Measurements from ENCODE around the gene CASZ1. TPM values are rescaled to one million over a fixed set of nuclear protein-coding genes. Genes with fewer than 3 reads are reported as not detected.

CASZ1 gene
- polyA plus RNA-seq (2013, experiment 1 of 4): 21.8 TPM
- polyA plus RNA-seq (2013, experiment 2 of 4): 15.3 TPM
- 20.4 TPM for polyA plus RNA-seq (2013, experiment 3 of 4)
- polyA plus RNA-seq (2013, experiment 4 of 4): 21.6 TPM

- Histone ChIP-seq H3K9me3 (ENCODE audit: control insufficient read depth, low read length) (no peaks in the 10 kb centered on the region), H3K27ac (ENCODE audit: insufficient read depth, low read depth, low read length, poor library complexity, severe bottlenecking) (no peak within 1 kb of the TSS), H3K36me3 (ENCODE audit: control insufficient read depth, insufficient read depth, low read length) (no peaks in the 10 kb centered on the region), H3K4me1 (ENCODE audit: control insufficient read depth, insufficient read depth, low read length) (peaks cover 28% of the 10 kb centered on the region), H3K27me3 (ENCODE audit: control insufficient read depth, insufficient read depth, low read length, poor library complexity, severe bottlenecking) (peaks cover 40% of the 10 kb centered on the region), H3K4me3 (ENCODE audit: insufficient read depth, low read depth, low read length) (peak within 1 kb of the TSS; percentile 62)
- WGBS, 2 experiments: 0% methylated on average over 86 of the region's 88 CpGs
These were observed at the start of gene CASZ1 for GRCh38 chr1:10796029-10796944. Gene CASZ1 (minus strand): TSS chr1:10796646. CDS start chr1:10693889, 102,757 bp downstream.

- H3K36me3 ChIP-seq (ENCODE audit: control insufficient read depth, insufficient read depth, low read length): no peaks in the 10 kb centered on the region
- peaks cover 4% of the 10 kb centered on the region for H3K4me1 ChIP-seq (ENCODE audit: control insufficient read depth, insufficient read depth, low read length)
- 93 to 96% methylated on average over 2 of the region's 2 CpGs for WGBS, 2 experiments
- no peak overlapping the region for H3K4me3 ChIP-seq (ENCODE audit: insufficient read depth, low read depth, low read length)
- H3K9me3 ChIP-seq (ENCODE audit: control insufficient read depth, low read length): no peaks in the 10 kb centered on the region
- H3K27me3 ChIP-seq (ENCODE audit: control insufficient read depth, insufficient read depth, low read length, poor library complexity, severe bottlenecking): no peaks in the 10 kb centered on the region
- no peak overlapping the region for H3K27ac ChIP-seq (ENCODE audit: insufficient read depth, low read depth, low read length, poor library complexity, severe bottlenecking)
These were observed 47.3 kb upstream of the CASZ1 start for GRCh38 chr1:10843697-10844096.

GRCh38 chr1:10841118-10841517 lies 44.7 kb upstream of the CASZ1 start:
- H3K27me3 ChIP-seq (ENCODE audit: control insufficient read depth, insufficient read depth, low read length, poor library complexity, severe bottlenecking): no peaks in the 10 kb centered on the region
- WGBS, 2 experiments: 91 to 92% methylated on average over 13 of the region's 13 CpGs

GRCh38 chr1:10839188-10839770 lies 42.8 kb upstream of the CASZ1 start:
- H3K4me1 ChIP-seq (ENCODE audit: control insufficient read depth, insufficient read depth, low read length): peaks cover 20% of the 10 kb centered on the region
- H3K4me3 ChIP-seq (ENCODE audit: insufficient read depth, low read depth, low read length): no peak overlapping the region
- H3K27ac ChIP-seq (ENCODE audit: insufficient read depth, low read depth, low read length, poor library complexity, severe bottlenecking): no peak overlapping the region
- no peaks in the 10 kb centered on the region for H3K36me3 ChIP-seq (ENCODE audit: control insufficient read depth, insufficient read depth, low read length)
- no peaks in the 10 kb centered on the region for H3K9me3 ChIP-seq (ENCODE audit: control insufficient read depth, low read length)
- 81 to 83% methylated on average over 9 of the region's 9 CpGs for WGBS, 2 experiments
- peaks cover 7% of the 10 kb centered on the region for H3K27me3 ChIP-seq (ENCODE audit: control insufficient read depth, insufficient read depth, low read length, poor library complexity, severe bottlenecking)

More at GRCh38 chr1:10841118-10841517, 44.7 kb upstream of the CASZ1 start:
- Histone ChIP-seq H3K36me3 (ENCODE audit: control insufficient read depth, insufficient read depth, low read length) (no peaks in the 10 kb centered on the region), H3K27ac (ENCODE audit: insufficient read depth, low read depth, low read length, poor library complexity, severe bottlenecking) (no peak overlapping the region), H3K9me3 (ENCODE audit: control insufficient read depth, low read length) (no peaks in the 10 kb centered on the region), H3K4me3 (ENCODE audit: insufficient read depth, low read depth, low read length) (no peak overlapping the region), H3K4me1 (ENCODE audit: control insufficient read depth, insufficient read depth, low read length) (peaks cover 11% of the 10 kb centered on the region)

- WGBS, 2 experiments: 86% methylated on average over 11 of the region's 11 CpGs
- no peak overlapping the region for H3K4me3 ChIP-seq (ENCODE audit: insufficient read depth, low read depth, low read length)
- peaks cover 7% of the 10 kb centered on the region for H3K27me3 ChIP-seq (ENCODE audit: control insufficient read depth, insufficient read depth, low read length, poor library complexity, severe bottlenecking)
- no peaks in the 10 kb centered on the region for H3K36me3 ChIP-seq (ENCODE audit: control insufficient read depth, insufficient read depth, low read length)
- H3K9me3 ChIP-seq (ENCODE audit: control insufficient read depth, low read length): no peaks in the 10 kb centered on the region
- peaks cover 20% of the 10 kb centered on the region for H3K4me1 ChIP-seq (ENCODE audit: control insufficient read depth, insufficient read depth, low read length)
- no peak overlapping the region for H3K27ac ChIP-seq (ENCODE audit: insufficient read depth, low read depth, low read length, poor library complexity, severe bottlenecking)
These were observed 42.1 kb upstream of the CASZ1 start for GRCh38 chr1:10838541-10838940.

GRCh38 chr1:10836726-10837125 lies 40.3 kb upstream of the CASZ1 start:
- 82 to 86% methylated on average over 11 of the region's 11 CpGs for WGBS, 2 experiments
- Histone ChIP-seq H3K36me3 (ENCODE audit: control insufficient read depth, insufficient read depth, low read length) (no peaks in the 10 kb centered on the region), H3K27ac (ENCODE audit: insufficient read depth, low read depth, low read length, poor library complexity, severe bottlenecking) (no peak overlapping the region), H3K27me3 (ENCODE audit: control insufficient read depth, insufficient read depth, low read length, poor library complexity, severe bottlenecking) (peaks cover 7% of the 10 kb centered on the region), H3K9me3 (ENCODE audit: control insufficient read depth, low read length) (no peaks in the 10 kb centered on the region), H3K4me3 (ENCODE audit: insufficient read depth, low read depth, low read length) (no peak overlapping the region), H3K4me1 (ENCODE audit: control insufficient read depth, insufficient read depth, low read length) (peaks cover 20% of the 10 kb centered on the region)

GRCh38 chr1:10835822-10836421 lies 39.5 kb upstream of the CASZ1 start:
- peaks cover 20% of the 10 kb centered on the region for H3K4me1 ChIP-seq (ENCODE audit: control insufficient read depth, insufficient read depth, low read length)
- 12% methylated on average over 31 of the region's 31 CpGs for WGBS, 2 experiments
- peak overlapping the region; percentile 58 for H3K27ac ChIP-seq (ENCODE audit: insufficient read depth, low read depth, low read length, poor library complexity, severe bottlenecking)
- no peak overlapping the region for H3K4me3 ChIP-seq (ENCODE audit: insufficient read depth, low read depth, low read length)
- H3K36me3 ChIP-seq (ENCODE audit: control insufficient read depth, insufficient read depth, low read length): no peaks in the 10 kb centered on the region
- peaks cover 7% of the 10 kb centered on the region for H3K27me3 ChIP-seq (ENCODE audit: control insufficient read depth, insufficient read depth, low read length, poor library complexity, severe bottlenecking)
- H3K9me3 ChIP-seq (ENCODE audit: control insufficient read depth, low read length): no peaks in the 10 kb centered on the region

- Histone ChIP-seq H3K27ac (ENCODE audit: insufficient read depth, low read depth, low read length, poor library complexity, severe bottlenecking) (peak overlapping the region; percentile 58), H3K4me3 (ENCODE audit: insufficient read depth, low read depth, low read length) (no peak overlapping the region), H3K27me3 (ENCODE audit: control insufficient read depth, insufficient read depth, low read length, poor library complexity, severe bottlenecking) (peaks cover 7% of the 10 kb centered on the region), H3K9me3 (ENCODE audit: control insufficient read depth, low read length) (no peaks in the 10 kb centered on the region), H3K4me1 (ENCODE audit: control insufficient read depth, insufficient read depth, low read length) (peaks cover 23% of the 10 kb centered on the region), H3K36me3 (ENCODE audit: control insufficient read depth, insufficient read depth, low read length) (no peaks in the 10 kb centered on the region)
- WGBS, 2 experiments: 5% methylated on average over 12 of the region's 12 CpGs
These were observed 39.0 kb upstream of the CASZ1 start for GRCh38 chr1:10835421-10835820.

- H3K4me3 ChIP-seq (ENCODE audit: insufficient read depth, low read depth, low read length): no peak overlapping the region
- WGBS, 2 experiments: 23 to 25% methylated on average over 16 of the region's 16 CpGs
These were observed 38.4 kb upstream of the CASZ1 start for GRCh38 chr1:10834770-10835412.

More at GRCh38 chr1:10834770-10835412, 38.4 kb upstream of the CASZ1 start:
- H3K4me1 ChIP-seq (ENCODE audit: control insufficient read depth, insufficient read depth, low read length): peaks cover 28% of the 10 kb centered on the region
- no peaks in the 10 kb centered on the region for H3K36me3 ChIP-seq (ENCODE audit: control insufficient read depth, insufficient read depth, low read length)
- H3K27ac ChIP-seq (ENCODE audit: insufficient read depth, low read depth, low read length, poor library complexity, severe bottlenecking): no peak overlapping the region
- peaks cover 7% of the 10 kb centered on the region for H3K27me3 ChIP-seq (ENCODE audit: control insufficient read depth, insufficient read depth, low read length, poor library complexity, severe bottlenecking)
- no peaks in the 10 kb centered on the region for H3K9me3 ChIP-seq (ENCODE audit: control insufficient read depth, low read length)
